Testis (tissue), 3 donors: ENCODE measurements around the gene TNFSF11. TPM values are rescaled to one million over a fixed set of nuclear protein-coding genes. Genes with fewer than 3 reads are reported as not detected.

Experiments used
- DNase-seq: peaks from one replicate; pipeline ENCODE4 v3.0.0-alpha.2; 2019
- H3K27ac ChIP-seq, 2 donors: fragments of 200-600 bp; sonication (generic); one replicate each; pipeline ENCODE4 v1.5.1; 2019
- H3K27me3 ChIP-seq: fragments of 200-600 bp; sonication (generic); one replicate; pipeline ENCODE4 v1.5.1; 2019
- H3K36me3 ChIP-seq: fragments of 200-600 bp; sonication (generic); one replicate; pipeline ENCODE4 v1.5.1; 2017; ENCODE audit warnings: low read depth; ENCODE audit errors: missing control alignments
- H3K4me1 ChIP-seq: fragments of 200-600 bp; sonication (generic); one replicate; pipeline ENCODE4 v1.5.1; 2019
- H3K4me3 ChIP-seq, 2 donors: fragments of 200-600 bp; sonication (generic); one replicate each; pipeline ENCODE4 v1.5.1; 2017 to 2019
- H3K9me3 ChIP-seq: fragments of 200-600 bp; sonication (generic); one replicate; pipeline ENCODE4 v1.5.1; 2017
- POLR2A ChIP-seq: fragments of 450-650 bp; IDR thresholded peaks from one replicate; pipeline ENCODE4 v1.6.1; 2017; ENCODE audit warnings: antibody characterized with exemption, mild to moderate bottlenecking, moderate library complexity
- WGBS, 2 donors: methylation state at CpG; one replicate each; pipeline ENCODE4 v1.1.5; 2018; 5-methylcytosine and 5-hydroxymethylcytosine counted together
- intact Hi-C: fragments of 100-400 bp; cut with DNase I; formaldehyde crosslinking; loops from one replicate; pipeline ENCODE4 v1.15.1; 2023; ENCODE audit warnings: low total_unique reads
- polyA plus RNA-seq: library from polyadenylated mRNA; stranded (reverse); fragments of 350-450 nt; fragmentation: Illumina TruSeq; extraction: RNeasy Lipid Tissue Mini Kit (QIAGEN cat#74804); gene quantifications from one replicate; pipeline ENCODE4 v1.2.3, GENCODE V29; 2014; ENCODE audit warnings: low read depth, low replicate concordance; ENCODE audit not compliant: insufficient read depth
- total RNA-seq, 2 donors: library from RNA; depleted of rRNA; stranded (reverse); fragments of >200 nt; gene quantifications; one replicate each; pipeline ENCODE4 v1.2.3, GENCODE V29; 2016
- TF ChIP-seq, protein P1 (sequence below), 3 experiments: fragments of 450-650 bp in 2 of 3; fragments of 200-600 bp in 1 of 3; sonication (generic) in 1 of 3; IDR thresholded peaks; one replicate each; pipeline ENCODE4 v1.5.1; 2016 to 2019; ENCODE audit warnings: antibody characterized with exemption in 3 of 3, mild to moderate bottlenecking in 2 of 3, moderate library complexity in 1 of 3

TNFSF11 gene
- total and polyA plus RNA-seq, 3 donors from 2014 or later = 0.93 to 2.0 (median 1.8) TPM

DNA sequence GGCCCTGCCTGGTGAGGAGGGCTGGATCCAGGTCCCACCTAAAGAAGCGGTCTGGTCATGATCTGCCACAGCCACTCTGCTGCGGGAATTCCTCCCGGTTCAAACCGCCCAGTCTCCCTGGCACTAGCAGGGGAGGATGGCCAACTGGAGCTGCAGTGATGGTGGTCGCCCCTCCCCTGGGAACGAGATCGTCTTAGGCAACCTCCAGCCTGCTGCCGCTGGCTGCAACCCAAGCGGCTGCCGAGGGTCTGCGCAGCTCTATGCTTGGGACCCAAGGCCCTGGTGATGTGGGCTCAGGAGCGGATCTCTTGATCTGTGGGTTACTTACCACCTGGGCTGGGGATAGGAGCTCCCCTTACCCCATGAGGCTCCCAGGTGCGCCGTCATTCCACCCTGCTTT is 69.1 kb downstream of the TNFSF11 start:
- no peak overlapping the region for H3K27ac ChIP-seq
- H3K4me1 ChIP-seq = no peaks in the 10 kb centered on the region
- intact Hi-C loops = no loop called here
- no peak overlapping the region for H3K4me3 ChIP-seq
- TF ChIP-seq POLR2A = no peak
- TF ChIP-seq, protein P1, sequence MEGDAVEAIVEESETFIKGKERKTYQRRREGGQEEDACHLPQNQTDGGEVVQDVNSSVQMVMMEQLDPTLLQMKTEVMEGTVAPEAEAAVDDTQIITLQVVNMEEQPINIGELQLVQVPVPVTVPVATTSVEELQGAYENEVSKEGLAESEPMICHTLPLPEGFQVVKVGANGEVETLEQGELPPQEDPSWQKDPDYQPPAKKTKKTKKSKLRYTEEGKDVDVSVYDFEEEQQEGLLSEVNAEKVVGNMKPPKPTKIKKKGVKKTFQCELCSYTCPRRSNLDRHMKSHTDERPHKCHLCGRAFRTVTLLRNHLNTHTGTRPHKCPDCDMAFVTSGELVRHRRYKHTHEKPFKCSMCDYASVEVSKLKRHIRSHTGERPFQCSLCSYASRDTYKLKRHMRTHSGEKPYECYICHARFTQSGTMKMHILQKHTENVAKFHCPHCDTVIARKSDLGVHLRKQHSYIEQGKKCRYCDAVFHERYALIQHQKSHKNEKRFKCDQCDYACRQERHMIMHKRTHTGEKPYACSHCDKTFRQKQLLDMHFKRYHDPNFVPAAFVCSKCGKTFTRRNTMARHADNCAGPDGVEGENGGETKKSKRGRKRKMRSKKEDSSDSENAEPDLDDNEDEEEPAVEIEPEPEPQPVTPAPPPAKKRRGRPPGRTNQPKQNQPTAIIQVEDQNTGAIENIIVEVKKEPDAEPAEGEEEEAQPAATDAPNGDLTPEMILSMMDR (IDR thresholded peaks at IDR 0.05) = no peak
- no peaks in the 10 kb centered on the region for H3K9me3 ChIP-seq
- DNase-seq = no peak
- H3K36me3 ChIP-seq = no peaks in the 10 kb centered on the region
- WGBS, 2 donors = 68 to 82% methylated on average over 10 to 14 of the region's 14 CpGs
- no peaks in the 10 kb centered on the region for H3K27me3 ChIP-seq

DNA sequence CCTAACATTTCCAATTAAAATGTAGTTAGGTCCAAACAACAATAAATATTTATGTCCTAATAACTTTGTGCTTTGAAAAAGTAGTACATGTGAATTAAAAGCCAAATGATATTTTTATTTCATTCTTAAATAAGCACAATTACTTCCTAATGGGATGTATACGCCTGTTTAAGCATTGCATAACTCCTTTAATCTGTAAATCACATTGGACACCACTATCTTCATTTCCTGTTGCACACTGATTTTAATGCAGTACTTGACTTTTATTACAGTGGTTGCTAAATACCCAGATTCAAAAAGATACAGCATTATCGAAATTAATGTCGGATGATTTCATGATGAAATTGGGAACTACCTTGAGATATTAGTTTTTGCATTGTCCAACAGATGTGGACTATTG is 70.9 kb downstream of the TNFSF11 start:
- H3K27ac ChIP-seq = no peak overlapping the region
- no peaks in the 10 kb centered on the region for H3K27me3 ChIP-seq
- H3K4me3 ChIP-seq = no peak overlapping the region
- no peaks in the 10 kb centered on the region for H3K9me3 ChIP-seq
- intact Hi-C loops = no loop called here
- WGBS, 2 donors = 93 to 96% methylated on average over 3 of the region's 3 CpGs
- TF ChIP-seq, protein P1 (IDR thresholded peaks at IDR 0.05) = no peak
- no peak for TF ChIP-seq POLR2A
- DNase-seq = no peak
- no peaks in the 10 kb centered on the region for H3K4me1 ChIP-seq
- no peaks in the 10 kb centered on the region for H3K36me3 ChIP-seq

DNA sequence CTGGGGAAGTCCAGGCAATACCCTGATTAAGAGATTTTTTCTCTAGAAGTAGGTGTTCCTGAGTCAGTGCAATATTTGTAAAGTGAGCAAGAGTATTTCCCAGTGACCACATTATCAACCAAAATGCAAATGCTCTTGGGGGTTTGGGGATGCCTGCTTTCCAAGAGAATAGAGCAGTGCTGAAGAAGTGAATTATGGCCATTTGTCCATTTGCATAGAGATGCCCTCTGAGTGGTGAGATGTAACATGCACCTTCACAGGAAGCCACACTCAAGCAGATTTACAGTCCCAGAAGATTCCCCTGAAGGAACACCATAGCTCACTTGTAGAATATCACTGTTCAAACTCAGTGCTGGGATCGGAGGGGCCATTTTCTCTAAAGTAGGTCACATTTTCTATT is 71.8 kb downstream of the TNFSF11 start:
- Histone ChIP-seq H3K4me1 (no peaks in the 10 kb centered on the region), H3K4me3 (no peak overlapping the region), H3K27ac (no peak overlapping the region), H3K27me3 (no peaks in the 10 kb centered on the region), H3K36me3 (no peaks in the 10 kb centered on the region), H3K9me3 (no peaks in the 10 kb centered on the region)
- intact Hi-C loops = no loop called here
- no peak for DNase-seq
- TF ChIP-seq POLR2A = no peak
- TF ChIP-seq, protein P1 (IDR thresholded peaks at IDR 0.05) = no peak
- WGBS, 2 donors = 93 to 100% methylated on average over 1 of the region's 1 CpG

DNA sequence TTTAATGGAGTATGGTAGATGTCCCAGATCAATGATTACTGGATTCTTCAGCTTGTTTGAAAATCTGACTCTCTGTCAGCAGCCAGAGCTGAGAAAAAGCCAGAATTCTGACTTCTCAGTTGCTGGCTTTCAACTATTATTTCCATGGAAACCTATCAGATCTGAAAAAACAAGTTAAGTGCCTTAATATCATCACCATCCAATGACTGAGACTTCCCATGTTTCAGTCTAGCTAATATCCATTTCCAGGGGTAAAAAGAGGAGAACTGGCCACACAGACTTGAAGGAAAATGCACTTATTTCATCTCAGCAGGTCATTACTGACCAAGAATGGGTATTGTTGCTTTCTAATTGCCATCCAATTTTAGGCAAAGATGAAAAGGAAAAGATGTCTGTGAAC is 75.2 kb downstream of the TNFSF11 start:
- H3K36me3 ChIP-seq = no peaks in the 10 kb centered on the region
- TF ChIP-seq, protein P1 (IDR thresholded peaks at IDR 0.05) = no peak
- TF ChIP-seq POLR2A = no peak
- no peak for DNase-seq
- H3K27me3 ChIP-seq = no peaks in the 10 kb centered on the region
- no peaks in the 10 kb centered on the region for H3K9me3 ChIP-seq
- no peak overlapping the region for H3K27ac ChIP-seq
- intact Hi-C loops = no loop called here
- H3K4me1 ChIP-seq = no peaks in the 10 kb centered on the region
- H3K4me3 ChIP-seq = no peak overlapping the region

DNA sequence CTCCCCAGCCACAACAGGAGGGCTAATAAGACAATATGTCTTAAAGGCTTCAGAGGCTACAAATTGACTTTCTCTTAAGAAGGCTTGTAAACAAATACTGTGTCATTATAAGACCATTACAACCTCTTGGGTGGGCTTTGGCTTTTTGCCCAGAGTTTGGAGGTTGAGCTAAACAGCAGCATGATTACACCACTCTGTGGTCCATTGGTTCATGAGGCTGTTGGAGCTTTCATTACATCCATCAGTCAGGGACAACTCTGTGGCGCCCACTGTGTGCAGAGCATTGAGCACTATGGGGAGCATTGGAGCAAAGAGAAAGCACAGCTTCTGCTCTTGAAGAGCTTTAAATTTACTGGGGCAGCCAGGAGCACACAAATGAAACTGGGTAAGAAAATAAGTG is 75.9 kb downstream of the TNFSF11 start:
- Histone ChIP-seq H3K9me3 (no peaks in the 10 kb centered on the region), H3K4me1 (no peaks in the 10 kb centered on the region), H3K27ac (no peak overlapping the region), H3K4me3 (no peak overlapping the region), H3K27me3 (no peaks in the 10 kb centered on the region), H3K36me3 (no peaks in the 10 kb centered on the region)
- TF ChIP-seq POLR2A = no peak
- TF ChIP-seq, protein P1 (IDR thresholded peaks at IDR 0.05) = no peak
- DNase-seq = no peak
- 88 to 96% methylated on average over 1 of the region's 1 CpG for WGBS, 2 donors
- intact Hi-C loops = no loop called here
